K562 (cell line): ENCODE data around the gene AMPD3. TPM values are rescaled to one million over a fixed set of nuclear protein-coding genes. Genes with fewer than 3 reads are reported as not detected.

Experiments used
- ATF7 ChIP-seq: fragments of 450-650 bp; IDR thresholded peaks from 2 replicates; pipeline ENCODE4 v1.7.1; 2014; ENCODE audit warnings: mild to moderate bottlenecking, moderate library complexity
- BCOR ChIP-seq: fragments of 450-650 bp; IDR thresholded peaks from 2 replicates; pipeline ENCODE4 v1.6.1; 2016
- CHD4 ChIP-seq: fragments of 200-600 bp; sonication (generic); IDR thresholded peaks from 3 replicates; pipeline ENCODE4 v1.6.1; 2012; ENCODE audit warnings: low read depth, mild to moderate bottlenecking, mixed read lengths, low read length, inconsistent platforms; ENCODE audit not compliant: insufficient read depth, insufficient replicate concordance, poor library complexity, severe bottlenecking
- EWSR1 ChIP-seq: fragments of 450-650 bp; IDR thresholded peaks from 2 replicates; pipeline ENCODE4 v1.6.1; 2018; ENCODE audit warnings: borderline replicate concordance, mild to moderate bottlenecking, low read depth, moderate library complexity; ENCODE audit not compliant: partially characterized antibody
- GABPB2 ChIP-seq: fragments of 250-450 bp; sonication (Bioruptor Pico); conservative IDR thresholded peaks from 2 replicates; pipeline ENCODE4 v1.5.1; 2021; ENCODE audit warnings: mild to moderate bottlenecking
- HDAC2 ChIP-seq: fragments of 450-650 bp; IDR thresholded peaks from 2 replicates; pipeline ENCODE4 v1.6.1; 2016; ENCODE audit warnings: mild to moderate bottlenecking
- HIVEP1 ChIP-seq: fragments of 250-450 bp; sonication (Bioruptor Pico); IDR thresholded peaks from 2 replicates; pipeline ENCODE4 v1.4.0; 2020; ENCODE audit warnings: mild to moderate bottlenecking
- HNRNPUL1 ChIP-seq: fragments of 200-400 bp; formaldehyde crosslinking; IDR thresholded peaks from 2 replicates; pipeline ENCODE4 v1.6.1; 2017; ENCODE audit warnings: low read length
- JUN ChIP-seq, 2 experiments: sonication (generic) in 1 of 2; formaldehyde crosslinking in 1 of 2; IDR thresholded peaks; 2 replicates each; pipeline versions ENCODE4 v1.6.1 to v1.8.0; 2012 to 2022; ENCODE audit warnings: borderline replicate concordance in 2 of 2, mild to moderate bottlenecking in 2 of 2, improper control_type of control experiment in 1 of 2, low read depth in 1 of 2, low read length in 1 of 2, missing genetic modification reagents in 1 of 2
- KDM5B ChIP-seq: fragments of 200-600 bp; sonication (generic); IDR thresholded peaks from 2 replicates; pipeline ENCODE4 v1.6.1; 2012; ENCODE audit warnings: low read depth, mild to moderate bottlenecking, moderate library complexity, low read length, control low read depth, inconsistent platforms; ENCODE audit not compliant: insufficient replicate concordance
- KLF1 ChIP-seq: fragments of 450-650 bp; IDR thresholded peaks from 2 replicates; pipeline ENCODE4 v1.6.1; 2016; ENCODE audit warnings: missing genetic modification characterization, missing compliant biosample characterization
- L3MBTL2 ChIP-seq: fragments of 450-650 bp; IDR thresholded peaks from 2 replicates; pipeline ENCODE4 v1.6.1; 2016; ENCODE audit warnings: mild to moderate bottlenecking, moderate library complexity
- MTA1 ChIP-seq: fragments of 450-650 bp; IDR thresholded peaks from 2 replicates; pipeline ENCODE4 v1.6.1; 2017; ENCODE audit warnings: borderline replicate concordance
- NCOR1 ChIP-seq: fragments of 450-650 bp; IDR thresholded peaks from 2 replicates; pipeline ENCODE4 v1.6.1; 2016; ENCODE audit warnings: mild to moderate bottlenecking, moderate library complexity
- PHB2 ChIP-seq: fragments of 450-650 bp; IDR thresholded peaks from 2 replicates; pipeline ENCODE4 v1.6.1; 2017; ENCODE audit warnings: low read depth
- PHF8 ChIP-seq: fragments of 200-600 bp; sonication (generic); IDR thresholded peaks from 2 replicates; pipeline ENCODE4 v1.6.1; 2012; ENCODE audit warnings: mixed run types, mild to moderate bottlenecking, inconsistent platforms, low read length, moderate library complexity, borderline replicate concordance
- SIRT6 ChIP-seq: IDR thresholded peaks from one replicate; pipeline ENCODE4 v1.6.1; 2012; ENCODE audit warnings: low read depth, mild to moderate bottlenecking, control low read depth, inconsistent platforms, low read length, moderate library complexity
- SIX5 ChIP-seq, 2 experiments: IDR thresholded peaks; 2 replicates each; pipeline ENCODE4 v1.6.1; 2011; ENCODE audit warnings: low read length in 2 of 2, borderline replicate concordance in 1 of 2, low read depth in 1 of 2, mild to moderate bottlenecking in 1 of 2, moderate library complexity in 1 of 2; ENCODE audit not compliant: insufficient read depth in 1 of 2
- SMAD1 ChIP-seq: fragments of 150-350 bp; IDR thresholded peaks from 2 replicates; pipeline ENCODE4 v1.6.1; 2014; ENCODE audit warnings: low read length, low read depth; ENCODE audit not compliant: partially characterized antibody
- SMARCE1 ChIP-seq: fragments of 450-650 bp; IDR thresholded peaks from 2 replicates; pipeline ENCODE4 v1.7.1; 2016; ENCODE audit warnings: mild to moderate bottlenecking
- TBP ChIP-seq: optimal IDR thresholded peaks from 2 replicates; pipeline ENCODE3; 2011; ENCODE audit warnings: low read depth, low read length, improper control_type of control experiment
- THRAP3 ChIP-seq: fragments of 450-650 bp; IDR thresholded peaks from 2 replicates; pipeline ENCODE4 v1.6.1; 2016; ENCODE audit warnings: mild to moderate bottlenecking, inconsistent platforms, borderline replicate concordance
- ZNF274 ChIP-seq: IDR thresholded peaks from 2 replicates; pipeline ENCODE4 v1.6.1; 2011; ENCODE audit warnings: low read depth, mild to moderate bottlenecking, low read length, moderate library complexity, borderline replicate concordance
- ZNF740 ChIP-seq, 3 experiments: fragments of 200-800 bp in 1 of 3; sonication (Bioruptor generic) in 1 of 3; sonication (generic) in 1 of 3; formaldehyde crosslinking in 1 of 3; IDR thresholded peaks; 2 replicates each; pipeline versions ENCODE4 v1.6.1 to v1.8.0; 2016 to 2022; ENCODE audit warnings: mild to moderate bottlenecking in 2 of 3, missing compliant biosample characterization in 2 of 3, missing genetic modification characterization in 2 of 3, missing genetic modification reagents in 1 of 3
- ZNF764 ChIP-seq: fragments of 250-450 bp; sonication (Bioruptor Pico); IDR thresholded peaks from 2 replicates; pipeline ENCODE4 v1.4.0; 2020; ENCODE audit warnings: low read depth, mild to moderate bottlenecking, moderate library complexity
- polyA plus RNA-seq, 8 experiments: library from polyadenylated mRNA; depleted of rRNA in 4 of 8; stranded (reverse) in 5 of 8; unstranded in 3 of 8; fragments of >200 nt; fragmentation: Nextera tagmentation in 2 of 8; fragmentation: Illumina TruSeq in 1 of 8; extraction: Ambion mirVana in 2 of 8; extraction: Trizol in 1 of 8; gene quantifications; 2 replicates each; pipeline versions ENCODE4 v1.2.1 to v1.2.3, GENCODE V29; 2011 to 2014; ENCODE audit warnings: inconsistent platforms in 1 of 8, missing spikeins in 1 of 8
- total RNA-seq, 7 experiments: library from RNA; depleted of rRNA in 6 of 7; stranded (reverse); fragments of >200 nt in 6 of 7; fragmentation: Illumina TruSeq in 2 of 7; extraction: Trizol in 2 of 7; gene quantifications; 2 replicates each; pipeline versions ENCODE4 v1.2.1 to v1.2.3, GENCODE V29; 2011 to 2021; ENCODE audit warnings: low replicate concordance in 1 of 7
- TF ChIP-seq, protein P1 (sequence below): fragments of 450-650 bp; IDR thresholded peaks from one replicate; pipeline ENCODE4 v1.6.1; 2018; ENCODE audit warnings: mild to moderate bottlenecking, moderate library complexity; ENCODE audit not compliant: partially characterized antibody
- TF ChIP-seq, protein P2 (sequence below): fragments of 450-650 bp; IDR thresholded peaks from 2 replicates; pipeline ENCODE4 v1.6.1; 2016

AMPD3 gene
- total and polyA plus RNA-seq, 9 of the 15 experiments (the other 6 are each of a cell fraction or from before 2014, with no cell fraction given) = 4.4 to 23.6 (median 11.2) TPM

- TF ChIP-seq THRAP3 = no peak
- TF ChIP-seq MTA1 = no peak
- 0 out of 2 replicates have a peak, but pooled peaks have one; percentile 24 for TF ChIP-seq JUN (IDR thresholded peaks at IDR 0.05; ENCODE audit: borderline replicate concordance, low read depth, low read length)
- TF ChIP-seq JUN (CRISPR knock-in tag; IDR thresholded peaks at IDR 0.05; ENCODE audit: borderline replicate concordance) = no peak
- no peak for TF ChIP-seq ZNF764 (CRISPR knock-in tag)
- no peak for TF ChIP-seq SMAD1
- TF ChIP-seq, protein P1, sequence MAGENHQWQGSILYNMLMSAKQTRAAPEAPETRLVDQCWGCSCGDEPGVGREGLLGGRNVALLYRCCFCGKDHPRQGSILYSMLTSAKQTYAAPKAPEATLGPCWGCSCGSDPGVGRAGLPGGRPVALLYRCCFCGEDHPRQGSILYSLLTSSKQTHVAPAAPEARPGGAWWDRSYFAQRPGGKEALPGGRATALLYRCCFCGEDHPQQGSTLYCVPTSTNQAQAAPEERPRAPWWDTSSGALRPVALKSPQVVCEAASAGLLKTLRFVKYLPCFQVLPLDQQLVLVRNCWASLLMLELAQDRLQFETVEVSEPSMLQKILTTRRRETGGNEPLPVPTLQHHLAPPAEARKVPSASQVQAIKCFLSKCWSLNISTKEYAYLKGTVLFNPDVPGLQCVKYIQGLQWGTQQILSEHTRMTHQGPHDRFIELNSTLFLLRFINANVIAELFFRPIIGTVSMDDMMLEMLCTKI = no peak
- TF ChIP-seq EWSR1 = no peak
- no peak for TF ChIP-seq KDM5B
- no peak for TF ChIP-seq PHF8
- TF ChIP-seq HIVEP1 = no peak
- no peak for TF ChIP-seq ZNF740 (CRISPR knock-in tag; IDR thresholded peaks at IDR 0.05)
- no peak for TF ChIP-seq ZNF740 (tag; IDR thresholded peaks at IDR 0.05)
- no peak for TF ChIP-seq HNRNPUL1
- TF ChIP-seq SMARCE1 = peak; percentile 42; the same call in 1 of the 2 replicates
- no peak for TF ChIP-seq PHB2
- 0 out of 2 replicates have a peak, but pooled peaks have one; percentile 31 for TF ChIP-seq ATF7
- no peak for TF ChIP-seq SIX5 (IDR thresholded peaks at IDR 0.05; ENCODE audit: borderline replicate concordance in 1 of 2, insufficient read depth in 1 of 2, low read depth in 1 of 2, low read length in 2 of 2)
- no peak for TF ChIP-seq L3MBTL2
- no peak for TF ChIP-seq SIRT6
- TF ChIP-seq CHD4 = no peak
- TF ChIP-seq, protein P2, sequence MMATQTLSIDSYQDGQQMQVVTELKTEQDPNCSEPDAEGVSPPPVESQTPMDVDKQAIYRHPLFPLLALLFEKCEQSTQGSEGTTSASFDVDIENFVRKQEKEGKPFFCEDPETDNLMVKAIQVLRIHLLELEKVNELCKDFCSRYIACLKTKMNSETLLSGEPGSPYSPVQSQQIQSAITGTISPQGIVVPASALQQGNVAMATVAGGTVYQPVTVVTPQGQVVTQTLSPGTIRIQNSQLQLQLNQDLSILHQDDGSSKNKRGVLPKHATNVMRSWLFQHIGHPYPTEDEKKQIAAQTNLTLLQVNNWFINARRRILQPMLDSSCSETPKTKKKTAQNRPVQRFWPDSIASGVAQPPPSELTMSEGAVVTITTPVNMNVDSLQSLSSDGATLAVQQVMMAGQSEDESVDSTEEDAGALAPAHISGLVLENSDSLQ = peak; percentile 51
- TF ChIP-seq HDAC2 = peak; percentile 94
- no peak for TF ChIP-seq KLF1 (tag)
- TF ChIP-seq BCOR = no peak
- TF ChIP-seq ZNF274 = no peak
- no peak; the same call in 1 of the 2 replicates for TF ChIP-seq NCOR1
- TF ChIP-seq TBP = no peak
- TF ChIP-seq GABPB2 (CRISPR knock-in tag) = no peak
These were observed 48.0 kb upstream of the AMPD3 start (continued) for GRCh38 chr11:10407055-10407454.
